HepG2 (cell line): Measurements from ENCODE around the gene RNU4-1. TPM values are rescaled to one million over a fixed set of nuclear protein-coding genes. Genes with fewer than 3 reads are reported as not detected.
A peak's percentile ranks its signal among the peaks of the same experiment; 100 is the strongest.

Source experiments
- ATF1 ChIP-seq: IDR thresholded peaks from 2 replicates; pipeline ENCODE4 v1.6.1; 2016; ENCODE audit warnings: mild to moderate bottlenecking, control low read depth
- ELF1 ChIP-seq: sonication (generic); formaldehyde crosslinking; IDR thresholded peaks from 2 replicates; pipeline ENCODE4 v1.4.0; 2020; ENCODE audit warnings: missing genetic modification reagents
- HNF1A ChIP-seq, 2 experiments: sonication (generic) in 1 of 2; formaldehyde crosslinking in 1 of 2; IDR thresholded peaks; 2 replicates each; pipeline versions ENCODE4 v1.4.0 to v1.6.1; 2016 to 2020; ENCODE audit warnings: borderline replicate concordance in 1 of 2, low read depth in 1 of 2, mild to moderate bottlenecking in 1 of 2, missing genetic modification reagents in 1 of 2
- HNRNPUL1 ChIP-seq: fragments of 200-400 bp; formaldehyde crosslinking; IDR thresholded peaks from 2 replicates; pipeline ENCODE4 v1.6.1; 2017; ENCODE audit warnings: low read depth, mild to moderate bottlenecking, low read length, moderate library complexity
- KDM6A ChIP-seq: IDR thresholded peaks from 2 replicates; pipeline ENCODE4 v1.6.1; 2016; ENCODE audit warnings: low read depth
- NFYC ChIP-seq: IDR thresholded peaks from 2 replicates; pipeline ENCODE4 v1.6.1; 2016; ENCODE audit warnings: missing genetic modification reagents, missing compliant biosample characterization
- NKX3-1 ChIP-seq: sonication (generic); formaldehyde crosslinking; IDR thresholded peaks from 2 replicates; pipeline ENCODE4 v1.5.0; 2020; ENCODE audit warnings: missing genetic modification reagents
- NR2F1 ChIP-seq, 2 experiments: fragments of 450-650 bp in 1 of 2; formaldehyde crosslinking in 1 of 2; IDR thresholded peaks; 2 replicates each; pipeline versions ENCODE4 v1.5.0 to v1.6.1; 2016 to 2020; ENCODE audit warnings: mild to moderate bottlenecking in 1 of 2, missing compliant biosample characterization in 1 of 2, missing genetic modification reagents in 1 of 2, moderate library complexity in 1 of 2
- ONECUT2 ChIP-seq: sonication (generic); formaldehyde crosslinking; IDR thresholded peaks from 2 replicates; pipeline ENCODE4 v1.4.0; 2020; ENCODE audit warnings: missing genetic modification reagents
- TEAD3 ChIP-seq: optimal IDR thresholded peaks from 2 replicates; pipeline ENCODE3; 2016; ENCODE audit warnings: borderline replicate concordance
- TGIF2 ChIP-seq: IDR thresholded peaks from 2 replicates; pipeline ENCODE4 v1.6.1; 2016; ENCODE audit warnings: control low read depth, missing compliant biosample characterization
- ZC3H4 ChIP-seq: sonication (generic); formaldehyde crosslinking; IDR thresholded peaks from 2 replicates; pipeline ENCODE4 v1.4.0; 2020; ENCODE audit warnings: missing genetic modification reagents, borderline replicate concordance
- ZNF124 ChIP-seq: sonication (generic); formaldehyde crosslinking; IDR thresholded peaks from 2 replicates; pipeline ENCODE4 v1.4.0; 2020; ENCODE audit warnings: missing genetic modification reagents
- ZNF350 ChIP-seq: sonication (generic); formaldehyde crosslinking; IDR thresholded peaks from 2 replicates; pipeline ENCODE4 v1.4.0; 2020; ENCODE audit warnings: mild to moderate bottlenecking, low read depth, missing genetic modification reagents, borderline replicate concordance
- ZNF383 ChIP-seq: sonication (generic); formaldehyde crosslinking; IDR thresholded peaks from 2 replicates; pipeline ENCODE4 v1.4.0; 2020; ENCODE audit warnings: missing genetic modification reagents, mild to moderate bottlenecking, borderline replicate concordance
- ZNF768 ChIP-seq: sonication (generic); formaldehyde crosslinking; IDR thresholded peaks from 2 replicates; pipeline ENCODE4 v1.4.0; 2020; ENCODE audit warnings: missing genetic modification reagents
- ZSCAN22 ChIP-seq: sonication (generic); formaldehyde crosslinking; IDR thresholded peaks from 2 replicates; pipeline ENCODE4 v1.4.0; 2020; ENCODE audit warnings: mild to moderate bottlenecking, missing genetic modification reagents
- polyA plus RNA-seq, 8 experiments: library from polyadenylated mRNA; depleted of rRNA in 3 of 8; stranded (reverse) in 7 of 8; unstranded in 1 of 8; fragments of >200 nt; fragmentation: Illumina TruSeq in 4 of 8; extraction: Trizol in 4 of 8; gene quantifications; 2 replicates each; pipeline versions ENCODE4 v1.2.1 to v1.2.3, GENCODE V29; 2011 to 2016; ENCODE audit warnings: low read depth in 4 of 8, missing spikeins in 1 of 8, mixed read lengths in 1 of 8; ENCODE audit not compliant: insufficient read depth in 1 of 8
- total RNA-seq, 5 experiments: library from RNA; depleted of rRNA; stranded (reverse); fragments of >200 nt; fragmentation: Illumina TruSeq; extraction: Trizol; gene quantifications; 2 replicates each; pipeline ENCODE4 v1.2.3, GENCODE V29; 2016; ENCODE audit warnings: low read depth in 1 of 5
- TF ChIP-seq, protein P1 (sequence below): IDR thresholded peaks from 2 replicates; pipeline ENCODE4 v1.6.1; 2016
- TF ChIP-seq, protein P2 (sequence below): IDR thresholded peaks from 2 replicates; pipeline ENCODE4 v1.6.1; 2012; ENCODE audit warnings: low read depth, low read length, improper control_type of control experiment
- TF ChIP-seq, protein P3 (sequence below): IDR thresholded peaks from 2 replicates; pipeline ENCODE4 v1.6.1; 2016; ENCODE audit warnings: low read depth, control low read depth

Gene RNU4-1
- total and polyA plus RNA-seq, 2 of the 13 experiments (the other 11 are each of a cell fraction or from before 2014, with no cell fraction given): 7,407 TPM; not detected in 1

GRCh38 chr12:120321382-120322202 is 28.6 kb upstream of the RNU4-1 start (continued):
- TF ChIP-seq HNF1A (IDR thresholded peaks at IDR 0.05; ENCODE audit: low read depth) (peak; percentile 94), HNF1A (CRISPR knock-in tag; IDR thresholded peaks at IDR 0.05; ENCODE audit: borderline replicate concordance) (peak; percentile 97), ZNF768 (CRISPR knock-in tag) (no peak), TEAD3 (CRISPR knock-in tag) (peak; percentile 70), NR2F1 (CRISPR knock-in tag; IDR thresholded peaks at IDR 0.05) (peak in 1 of 2 experiments; percentile 43; a peak in 1 of 4 replicates), ZNF350 (CRISPR knock-in tag) (no peak; the same call in 1 of the 2 replicates), ZNF124 (CRISPR knock-in tag) (peak; percentile 91), HNRNPUL1 (peak; percentile 90), NFYC (CRISPR knock-in tag) (0 out of 2 replicates have a peak, but pooled peaks have one; percentile 5), ZSCAN22 (no peak), ATF1 (CRISPR knock-in tag) (no peak), ZC3H4 (CRISPR knock-in tag) (no peak), ZNF383 (CRISPR knock-in tag) (no peak), KDM6A (CRISPR knock-in tag) (peak; percentile 81), NKX3-1 (CRISPR knock-in tag) (peak; percentile 60; the same call in 1 of the 2 replicates), ONECUT2 (CRISPR knock-in tag) (no peak), TGIF2 (CRISPR knock-in tag) (0 out of 2 replicates have a peak, but pooled peaks have one; percentile 25), ELF1 (no peak; the same call in 1 of the 2 replicates)
- TF ChIP-seq, protein P1, sequence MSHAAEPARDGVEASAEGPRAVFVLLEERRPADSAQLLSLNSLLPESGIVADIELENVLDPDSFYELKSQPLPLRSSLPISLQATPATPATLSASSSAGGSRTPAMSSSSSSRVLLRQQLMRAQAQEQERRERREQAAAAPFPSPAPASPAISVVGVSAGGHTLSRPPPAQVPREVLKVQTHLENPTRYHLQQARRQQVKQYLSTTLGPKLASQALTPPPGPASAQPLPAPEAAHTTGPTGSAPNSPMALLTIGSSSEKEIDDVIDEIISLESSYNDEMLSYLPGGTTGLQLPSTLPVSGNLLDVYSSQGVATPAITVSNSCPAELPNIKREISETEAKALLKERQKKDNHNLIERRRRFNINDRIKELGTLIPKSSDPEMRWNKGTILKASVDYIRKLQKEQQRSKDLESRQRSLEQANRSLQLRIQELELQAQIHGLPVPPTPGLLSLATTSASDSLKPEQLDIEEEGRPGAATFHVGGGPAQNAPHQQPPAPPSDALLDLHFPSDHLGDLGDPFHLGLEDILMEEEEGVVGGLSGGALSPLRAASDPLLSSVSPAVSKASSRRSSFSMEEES (CRISPR knock-in tag): 0 out of 2 replicates have a peak, but pooled peaks have one; percentile 24
- TF ChIP-seq, protein P2, sequence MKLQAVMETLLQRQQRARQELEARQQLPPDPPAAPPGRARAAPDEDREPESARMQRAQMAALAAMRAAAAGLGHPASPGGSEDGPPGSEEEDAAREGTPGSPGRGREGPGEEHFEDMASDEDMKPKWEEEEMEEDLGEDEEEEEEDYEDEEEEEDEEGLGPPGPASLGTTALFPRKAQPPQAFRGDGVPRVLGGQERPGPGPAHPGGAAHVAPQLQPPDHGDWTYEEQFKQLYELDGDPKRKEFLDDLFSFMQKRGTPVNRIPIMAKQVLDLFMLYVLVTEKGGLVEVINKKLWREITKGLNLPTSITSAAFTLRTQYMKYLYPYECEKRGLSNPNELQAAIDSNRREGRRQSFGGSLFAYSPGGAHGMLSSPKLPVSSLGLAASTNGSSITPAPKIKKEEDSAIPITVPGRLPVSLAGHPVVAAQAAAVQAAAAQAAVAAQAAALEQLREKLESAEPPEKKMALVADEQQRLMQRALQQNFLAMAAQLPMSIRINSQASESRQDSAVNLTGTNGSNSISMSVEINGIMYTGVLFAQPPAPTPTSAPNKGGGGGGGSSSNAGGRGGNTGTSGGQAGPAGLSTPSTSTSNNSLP: peak; percentile 77
- TF ChIP-seq, protein P3, sequence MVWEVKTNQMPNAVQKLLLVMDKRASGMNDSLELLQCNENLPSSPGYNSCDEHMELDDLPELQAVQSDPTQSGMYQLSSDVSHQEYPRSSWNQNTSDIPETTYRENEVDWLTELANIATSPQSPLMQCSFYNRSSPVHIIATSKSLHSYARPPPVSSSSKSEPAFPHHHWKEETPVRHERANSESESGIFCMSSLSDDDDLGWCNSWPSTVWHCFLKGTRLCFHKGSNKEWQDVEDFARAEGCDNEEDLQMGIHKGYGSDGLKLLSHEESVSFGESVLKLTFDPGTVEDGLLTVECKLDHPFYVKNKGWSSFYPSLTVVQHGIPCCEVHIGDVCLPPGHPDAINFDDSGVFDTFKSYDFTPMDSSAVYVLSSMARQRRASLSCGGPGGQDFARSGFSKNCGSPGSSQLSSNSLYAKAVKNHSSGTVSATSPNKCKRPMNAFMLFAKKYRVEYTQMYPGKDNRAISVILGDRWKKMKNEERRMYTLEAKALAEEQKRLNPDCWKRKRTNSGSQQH (CRISPR knock-in tag): 0 out of 2 replicates have a peak, but pooled peaks have one; percentile 21
